AG04449 (cell line): ENCODE data around the gene DNAJB6.

Source experiments
- CTCF ChIA-PET: fragments of 350-600 bp; formaldehyde crosslinking; extraction: SDS; loops from one replicate; lab custom pipeline; 2021; ENCODE audit warnings: antibody characterized with exemption; lab: Yijun Ruan, JAX
- POLR2A ChIA-PET: fragments of 400-600, 350-600 bp; formaldehyde crosslinking; extraction: SDS; loops from one replicate; lab custom pipeline; 2020; ENCODE audit warnings: antibody characterized with exemption, inconsistent platforms; lab: Yijun Ruan, JAX
- DNase-seq: peaks from one replicate; pipeline ENCODE4 v3.0.0-alpha.2; 2010; ENCODE audit warnings: low read depth, low spot score
- H3K4me3 ChIP-seq: 2 replicates; pipeline ENCODE4 v1.5.1; 2011; ENCODE audit warnings: low read depth, mild to moderate bottlenecking, control low read depth, low read length
- CTCF ChIP-seq: IDR thresholded peaks from one replicate; pipeline ENCODE4 v1.5.1; 2011; ENCODE audit warnings: mild to moderate bottlenecking, moderate library complexity, low read length, control low read depth, inconsistent platforms; ENCODE audit not compliant: insufficient read depth; ENCODE audit errors: missing control alignments

The DNAJB6 gene

GRCh38 chr7:157428554-157428945, 91.7 kb downstream of the DNAJB6 start:
- H3K4me3 ChIP-seq: no peak overlapping the region
- ChIA-PET CTCF (no interaction called here), POLR2A (no interaction called here)
- DNase-seq: no peak
- no peak for TF ChIP-seq CTCF

- TF ChIP-seq CTCF: no peak
- no peak for DNase-seq
- ChIA-PET POLR2A (no interaction called here), CTCF (interaction anchor here (0.8 kb wide), 2 partner anchors 9 to 16 kb away, joined by 3 read pairs; no protein-coding TSS in a partner anchor)
- H3K4me3 ChIP-seq: no peak overlapping the region
These were observed 92.3 kb downstream of the DNAJB6 start for GRCh38 chr7:157429001-157429679.

GRCh38 chr7:157429680-157430224, 92.9 kb downstream of the DNAJB6 start:
- CTCF ChIA-PET: interaction anchor here (0.8 kb wide), 2 partner anchors 9 to 17 kb away, joined by 3 read pairs; no protein-coding TSS in a partner anchor
- no peak for DNase-seq
- POLR2A ChIA-PET: no interaction called here
- no peak overlapping the region for H3K4me3 ChIP-seq
- TF ChIP-seq CTCF: no peak

GRCh38 chr7:157430721-157431120, 93.9 kb downstream of the DNAJB6 start:
- DNase-seq: no peak
- no peak overlapping the region for H3K4me3 ChIP-seq
- TF ChIP-seq CTCF: no peak
- CTCF ChIA-PET: interaction anchor here (0.9 kb wide), 1 partner anchor 44 kb away, joined by 3 read pairs; no protein-coding TSS in a partner anchor
- POLR2A ChIA-PET: no interaction called here

- TF ChIP-seq CTCF: no peak
- ChIA-PET POLR2A (no interaction called here), CTCF (interaction anchor here (0.9 kb wide), 1 partner anchor 43 kb away, joined by 3 read pairs; no protein-coding TSS in a partner anchor)
- DNase-seq: no peak
- H3K4me3 ChIP-seq: no peak overlapping the region
These were observed 94.6 kb downstream of the DNAJB6 start for GRCh38 chr7:157431173-157431950.

GRCh38 chr7:157431951-157432540, 95.2 kb downstream of the DNAJB6 start:
- CTCF ChIA-PET: interaction anchor here (0.7 to 1.2 kb wide), 4 partner anchors 13 to 1545 kb away, joined by 3 to 5 read pairs (median 4); no protein-coding TSS in a partner anchor
- POLR2A ChIA-PET: no interaction called here
- no peak overlapping the region for H3K4me3 ChIP-seq
- DNase-seq: no peak
- no peak for TF ChIP-seq CTCF
